ENCODE measurements around the gene TSHZ2.
A peak's percentile ranks its signal among the peaks of the same experiment; 100 is the strongest.

TSHZ2 gene

DNA sequence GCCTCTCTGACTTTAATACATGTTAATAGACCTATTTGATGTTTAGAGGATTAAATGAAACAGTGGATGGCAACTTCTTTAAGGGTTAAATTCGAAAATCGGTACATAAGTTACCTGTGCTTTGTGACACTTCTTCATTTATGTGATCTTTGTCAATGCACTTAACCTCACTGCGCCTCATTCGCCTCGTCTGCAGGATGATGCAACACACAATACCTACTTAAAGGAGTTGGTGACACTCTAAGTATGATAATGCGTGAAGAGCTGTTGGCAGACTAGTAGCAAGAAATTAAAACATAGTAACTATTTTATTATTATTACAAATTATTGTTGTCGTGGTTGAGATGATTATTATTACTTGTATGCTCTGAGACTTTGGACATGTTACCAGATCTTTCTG is 92.8 kb downstream of the TSHZ2 start:
- no peak for DNase-seq (ENCODE audit: low read depth)

DNA sequence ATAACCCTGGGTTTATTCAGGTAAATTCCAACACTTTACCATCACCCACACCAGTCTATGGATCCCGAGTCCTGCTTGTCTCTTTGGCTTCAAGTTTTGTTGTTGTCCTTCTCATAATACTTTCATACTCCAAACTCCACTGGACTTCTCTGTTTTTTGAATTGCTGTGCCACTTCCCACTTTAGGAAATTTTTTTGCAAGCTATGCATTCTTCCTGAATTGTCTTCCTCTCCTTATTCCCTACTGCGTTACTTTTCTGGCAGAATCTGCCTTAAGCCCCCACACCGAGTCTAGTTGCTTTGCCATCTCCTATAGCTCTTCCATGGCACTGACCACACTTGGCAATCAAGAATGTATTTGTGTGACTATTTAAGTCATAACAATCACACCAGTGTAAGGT is 96.1 kb downstream of the TSHZ2 start:
- no peak for DNase-seq (ENCODE audit: low read depth)

DNA sequence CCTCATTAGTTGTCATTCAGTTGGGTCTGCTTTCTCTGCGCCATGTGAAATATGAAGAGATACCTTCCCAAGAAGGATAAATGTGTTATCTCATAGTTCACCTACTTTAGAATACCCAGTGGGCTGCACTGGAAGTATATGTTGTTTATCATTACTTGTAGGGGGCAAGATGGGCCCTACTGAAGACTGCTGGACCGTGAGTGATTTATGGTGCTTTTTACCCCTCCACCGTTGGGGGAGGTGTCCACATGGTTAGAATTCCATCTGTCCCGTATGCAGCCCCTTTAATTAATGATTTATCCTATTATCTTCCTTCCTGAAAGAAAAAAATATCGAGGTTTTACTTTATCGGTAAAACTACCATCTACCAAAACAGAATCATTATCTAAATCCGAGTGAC is 97.0 kb downstream of the TSHZ2 start:
- DNase-seq (ENCODE audit: low read depth) = no peak

DNA sequence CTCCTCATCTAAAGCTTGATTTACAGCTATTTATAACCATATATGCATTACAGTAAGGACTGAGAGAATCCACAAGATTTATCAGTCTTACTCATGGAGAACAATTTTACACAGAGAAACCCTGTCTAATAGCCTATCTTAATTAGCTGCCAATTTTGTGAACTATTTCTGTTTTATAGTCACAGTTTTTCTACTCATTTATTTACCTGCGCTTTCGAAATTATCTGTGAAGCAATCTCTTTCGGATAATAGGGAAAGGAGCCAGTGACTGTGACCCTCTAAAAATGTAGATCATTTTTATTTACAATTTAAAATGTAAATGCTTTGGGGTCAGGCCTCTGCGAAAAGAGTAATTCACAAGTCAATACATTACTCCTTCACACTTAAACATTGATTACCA is 98.1 kb downstream of the TSHZ2 start:
- no peak for DNase-seq (ENCODE audit: low read depth)

DNA sequence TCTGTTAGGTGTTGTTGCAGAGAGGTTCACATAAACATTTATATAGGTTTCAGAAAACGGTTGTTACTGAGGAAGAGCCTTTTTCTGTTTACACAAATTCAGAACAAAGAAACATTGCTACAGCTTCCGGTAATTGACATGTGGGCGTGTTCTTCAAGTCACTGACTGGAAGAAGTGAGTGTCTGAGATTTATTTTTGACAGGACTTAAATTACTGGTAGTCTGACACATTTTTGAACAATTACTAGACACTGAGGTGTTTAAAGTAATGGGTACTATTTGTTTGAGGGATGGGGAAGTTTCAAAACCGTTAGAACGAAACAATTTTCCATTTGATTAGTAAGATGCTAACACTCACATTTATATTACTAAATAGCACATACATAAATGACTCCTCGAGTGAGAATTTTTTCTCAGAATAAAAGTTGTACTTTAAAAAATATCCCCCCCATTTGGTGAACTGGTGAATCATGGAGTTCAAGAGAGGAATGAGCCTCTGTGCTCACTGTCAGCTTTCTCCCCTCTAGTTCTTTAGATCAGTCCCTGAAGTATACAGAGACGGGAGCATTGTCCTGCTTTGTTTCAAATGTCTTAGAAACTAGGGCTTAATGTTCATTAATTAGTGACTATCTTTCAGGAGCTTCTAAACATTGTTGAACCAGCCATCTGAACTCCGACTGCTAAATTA is 98.7 kb downstream of the TSHZ2 start:
- DNase-seq (ENCODE audit: low read depth) = peak; percentile 26

GRCh38 chr20:53071833-53072232 is 99.7 kb downstream of the TSHZ2 start:
- no peak for DNase-seq (ENCODE audit: low read depth)

- DNase-seq (ENCODE audit: low read depth) = no peak
These were observed 100.9 kb downstream of the TSHZ2 start for GRCh38 chr20:53072923-53073579.

DNA sequence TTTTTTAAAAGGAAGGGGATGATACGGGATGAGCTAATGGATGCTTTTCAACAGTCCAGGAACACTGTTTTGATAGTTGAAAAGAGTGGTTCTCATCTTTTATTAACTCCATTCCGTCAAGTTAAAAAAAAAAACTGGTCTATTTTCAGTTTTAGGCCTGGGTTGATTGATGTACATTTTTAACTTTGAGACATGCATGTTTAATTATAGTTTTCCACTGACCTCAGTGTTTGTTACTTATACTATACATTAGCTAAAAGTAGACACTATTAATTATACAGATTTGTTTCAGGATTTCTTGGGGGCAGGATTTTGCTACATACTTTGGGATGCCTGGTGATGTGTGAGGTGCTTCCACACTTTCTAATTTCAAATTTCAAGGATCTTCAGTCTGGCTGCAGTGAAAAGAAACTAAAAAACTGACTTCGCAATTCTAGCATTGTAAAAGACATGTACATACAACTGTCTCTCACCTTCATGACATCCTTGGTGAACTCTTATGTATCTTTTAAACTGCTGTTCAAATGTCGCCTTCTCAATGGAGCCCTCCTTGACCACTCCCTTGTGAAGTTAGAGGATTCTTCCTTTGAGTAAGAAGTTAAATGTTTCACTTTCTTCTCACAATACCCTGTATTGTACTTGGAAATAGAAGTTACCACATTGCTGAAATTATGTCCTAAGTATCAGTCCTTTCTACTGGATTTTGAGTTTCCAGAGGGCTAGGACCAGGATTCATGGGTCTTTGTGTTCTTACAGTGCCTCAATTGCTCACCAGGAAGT is 101.7 kb downstream of the TSHZ2 start:
- no peak for DNase-seq (ENCODE audit: low read depth)

GRCh38 chr20:53074811-53075314 is 102.7 kb downstream of the TSHZ2 start:
- no peak for DNase-seq (ENCODE audit: low read depth)

GRCh38 chr20:53076668-53077067 is 104.5 kb downstream of the TSHZ2 start:
- DNase-seq (ENCODE audit: low read depth) = no peak

GRCh38 chr20:53077373-53078205 is 105.4 kb downstream of the TSHZ2 start:
- no peak for DNase-seq (ENCODE audit: low read depth)

- DNase-seq (ENCODE audit: low read depth) = no peak
These were observed 106.6 kb downstream of the TSHZ2 start for GRCh38 chr20:53078761-53079160.

DNA sequence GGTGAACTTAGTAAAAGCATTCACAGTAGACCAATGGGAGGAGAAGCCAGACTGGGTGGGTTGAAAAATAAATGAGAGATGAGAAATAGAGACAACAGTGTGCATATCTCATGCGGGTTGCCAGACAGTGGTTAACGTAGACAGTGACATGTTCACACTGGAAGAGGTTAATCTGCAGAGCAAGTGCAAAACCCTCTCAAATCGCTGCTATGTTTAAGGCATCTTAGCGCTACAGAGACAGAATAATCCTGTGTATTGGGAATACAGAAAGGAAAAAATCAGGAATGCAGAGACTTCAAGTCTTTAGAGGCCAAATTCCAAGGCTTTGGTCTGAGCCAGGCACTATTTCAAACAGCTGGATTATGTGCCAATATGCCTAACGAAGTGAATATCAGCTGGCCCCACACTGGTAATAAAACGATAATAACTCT is 107.1 kb downstream of the TSHZ2 start:
- DNase-seq (ENCODE audit: low read depth) = no peak

DNA sequence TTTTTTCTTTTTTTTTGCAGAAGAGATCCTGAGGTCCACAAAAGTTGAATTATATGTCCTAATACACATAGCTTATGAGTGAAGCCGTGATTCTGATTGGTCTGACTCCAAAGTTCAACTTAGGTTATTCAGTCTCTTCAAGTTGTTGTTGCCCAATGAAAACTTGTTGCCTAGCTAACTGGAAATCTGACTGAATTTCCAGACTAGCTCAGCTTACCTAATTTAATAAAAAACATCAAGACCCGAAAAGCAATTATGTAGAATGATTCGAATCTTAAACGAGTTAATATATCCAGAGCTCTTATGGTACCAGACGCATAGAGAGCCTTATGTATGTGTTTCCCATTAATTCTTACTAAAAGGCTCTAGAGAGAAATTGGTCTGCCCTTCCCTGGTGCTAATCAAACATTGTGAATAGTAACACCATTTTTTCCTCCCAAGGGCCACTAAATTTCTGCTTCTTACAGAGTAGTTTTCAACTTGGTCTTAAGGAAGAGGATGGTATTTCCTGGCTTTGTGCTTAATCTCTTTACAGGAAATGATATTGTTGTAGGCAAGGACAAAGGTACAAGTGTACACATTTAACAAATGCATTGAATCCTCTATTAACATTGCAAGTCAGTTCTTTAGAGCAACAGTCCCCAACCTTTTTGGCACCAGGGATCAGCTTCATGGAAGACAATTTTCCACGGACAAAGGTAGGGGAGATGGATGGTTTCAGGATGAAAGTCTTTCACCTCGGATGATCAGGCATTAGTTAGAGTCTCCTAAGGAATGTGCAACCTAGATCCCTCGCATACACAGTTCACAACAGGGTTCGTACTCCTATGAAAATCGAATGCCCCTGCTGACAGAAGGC is 107.9 kb downstream of the TSHZ2 start:
- DNase-seq (ENCODE audit: low read depth) = no peak

GRCh38 chr20:53080687-53080962 is 108.5 kb downstream of the TSHZ2 start:
- no peak for DNase-seq (ENCODE audit: low read depth)

GRCh38 chr20:53080969-53081871 is 109.1 kb downstream of the TSHZ2 start:
- DNase-seq (ENCODE audit: low read depth) = no peak

GRCh38 chr20:53081916-53082863 is 110.0 kb downstream of the TSHZ2 start:
- DNase-seq (ENCODE audit: low read depth) = no peak

DNA sequence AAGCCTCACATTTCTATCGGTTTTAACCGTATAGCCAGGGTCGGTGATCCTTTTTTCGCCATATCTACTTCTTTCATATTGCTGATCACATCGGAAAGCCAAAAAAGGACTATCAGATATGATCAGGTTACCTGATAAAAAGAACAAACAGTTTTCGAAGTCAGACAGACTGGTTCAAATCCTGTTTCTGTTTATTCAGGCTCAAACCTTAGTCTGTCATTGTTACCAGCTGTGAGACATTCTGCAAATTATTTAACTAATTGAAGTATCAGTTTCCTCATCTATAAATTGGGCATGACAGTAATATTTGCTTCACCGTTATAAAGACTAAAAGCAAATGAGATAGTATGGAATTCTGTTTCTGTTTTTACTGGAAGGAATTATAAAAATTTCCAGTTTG is 111.3 kb downstream of the TSHZ2 start:
- no peak for DNase-seq (ENCODE audit: low read depth)

- DNase-seq (ENCODE audit: low read depth) = no peak
These were observed 112.3 kb downstream of the TSHZ2 start for GRCh38 chr20:53084408-53084997.

Measured in activated T-cell treated with anti-CD3 and anti-CD28 coated beads for 24 hours (primary cell).